GM12875 (cell line): ENCODE results near the gene NACC1.

ENCODE experiments used
- H3K4me3 ChIP-seq: one replicate; pipeline ENCODE4 v1.5.1; 2011; ENCODE audit warnings: low read depth, low read length, control low read depth
- TF ChIP-seq, protein P1 (sequence below): IDR thresholded peaks from 2 replicates; pipeline ENCODE4 v1.5.1; 2011; ENCODE audit warnings: low read depth, mild to moderate bottlenecking, control low read depth, inconsistent platforms, low read length, moderate library complexity, borderline replicate concordance; ENCODE audit not compliant: insufficient read depth

NACC1 gene

DNA sequence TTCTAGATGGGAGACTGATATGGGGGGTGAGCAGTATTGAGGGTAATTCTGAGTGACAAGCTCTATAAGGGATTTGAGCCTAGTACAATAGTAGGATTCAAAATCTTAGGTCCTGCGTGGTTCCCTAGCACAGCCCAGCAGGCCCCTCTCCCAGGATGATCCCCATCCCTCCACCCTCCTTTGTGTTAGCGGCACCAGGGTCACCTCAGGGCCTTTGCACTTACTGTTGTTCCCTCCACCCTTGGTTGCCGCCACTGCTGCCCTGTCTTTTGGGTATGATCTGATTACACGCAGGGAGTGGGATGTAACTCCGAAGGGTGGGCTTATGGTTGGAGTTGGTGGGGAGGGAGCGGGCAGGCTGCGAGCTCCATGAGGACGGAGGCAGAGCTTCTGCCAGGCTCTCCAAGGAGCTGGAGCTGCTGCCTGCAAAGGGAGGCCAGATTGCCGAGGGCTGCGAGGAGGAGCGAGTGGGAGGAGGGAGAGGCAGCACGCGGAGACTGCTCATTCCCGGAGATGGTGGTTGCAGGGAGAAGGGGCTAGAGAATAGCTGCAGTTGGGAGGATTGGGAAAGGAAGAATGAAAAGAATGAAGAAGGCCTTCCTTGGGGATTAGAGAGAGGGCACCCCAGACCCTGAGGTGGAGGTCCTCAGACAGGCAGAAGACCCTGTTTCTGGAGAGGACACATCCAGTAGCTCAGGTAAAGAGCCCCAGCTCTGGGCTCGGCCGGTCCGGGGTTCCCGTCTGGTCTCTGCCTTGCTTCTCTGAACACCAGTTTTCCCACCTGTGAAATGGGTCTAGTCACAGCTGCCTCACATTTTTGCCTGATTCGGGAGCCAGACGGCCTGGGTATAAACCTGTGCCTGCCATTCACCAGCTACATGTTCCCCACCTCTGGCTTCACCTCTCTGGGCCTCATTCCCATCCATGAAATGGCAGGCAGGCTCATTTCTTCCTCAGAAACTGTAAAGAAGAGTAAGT is 5.2 kb downstream of the NACC1 start:
- TF ChIP-seq, protein P1, sequence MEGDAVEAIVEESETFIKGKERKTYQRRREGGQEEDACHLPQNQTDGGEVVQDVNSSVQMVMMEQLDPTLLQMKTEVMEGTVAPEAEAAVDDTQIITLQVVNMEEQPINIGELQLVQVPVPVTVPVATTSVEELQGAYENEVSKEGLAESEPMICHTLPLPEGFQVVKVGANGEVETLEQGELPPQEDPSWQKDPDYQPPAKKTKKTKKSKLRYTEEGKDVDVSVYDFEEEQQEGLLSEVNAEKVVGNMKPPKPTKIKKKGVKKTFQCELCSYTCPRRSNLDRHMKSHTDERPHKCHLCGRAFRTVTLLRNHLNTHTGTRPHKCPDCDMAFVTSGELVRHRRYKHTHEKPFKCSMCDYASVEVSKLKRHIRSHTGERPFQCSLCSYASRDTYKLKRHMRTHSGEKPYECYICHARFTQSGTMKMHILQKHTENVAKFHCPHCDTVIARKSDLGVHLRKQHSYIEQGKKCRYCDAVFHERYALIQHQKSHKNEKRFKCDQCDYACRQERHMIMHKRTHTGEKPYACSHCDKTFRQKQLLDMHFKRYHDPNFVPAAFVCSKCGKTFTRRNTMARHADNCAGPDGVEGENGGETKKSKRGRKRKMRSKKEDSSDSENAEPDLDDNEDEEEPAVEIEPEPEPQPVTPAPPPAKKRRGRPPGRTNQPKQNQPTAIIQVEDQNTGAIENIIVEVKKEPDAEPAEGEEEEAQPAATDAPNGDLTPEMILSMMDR, result no peak
- H3K4me3 ChIP-seq, result no peak overlapping the region

DNA sequence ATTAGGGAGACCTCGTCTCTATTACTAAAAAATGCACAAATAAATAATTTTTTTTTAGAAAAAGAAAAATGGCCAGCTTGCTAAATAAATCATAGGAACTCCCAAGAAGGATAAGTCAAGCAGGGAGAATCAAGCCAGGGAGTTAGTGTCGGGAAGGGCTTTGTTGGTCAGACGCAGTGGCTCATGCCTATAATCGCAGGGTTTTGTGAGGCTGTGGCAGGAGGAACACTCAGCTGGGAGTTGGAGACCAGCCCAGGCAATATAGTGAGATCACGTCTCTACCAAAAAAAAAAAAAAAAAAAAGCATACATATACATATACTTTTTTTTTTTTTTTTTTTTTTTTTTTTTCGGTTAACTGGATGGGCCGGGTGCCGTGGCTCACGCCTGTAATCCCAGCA is 9.0 kb downstream of the NACC1 start:
- TF ChIP-seq, protein P1, result no peak
- H3K4me3 ChIP-seq, result no peak overlapping the region

DNA sequence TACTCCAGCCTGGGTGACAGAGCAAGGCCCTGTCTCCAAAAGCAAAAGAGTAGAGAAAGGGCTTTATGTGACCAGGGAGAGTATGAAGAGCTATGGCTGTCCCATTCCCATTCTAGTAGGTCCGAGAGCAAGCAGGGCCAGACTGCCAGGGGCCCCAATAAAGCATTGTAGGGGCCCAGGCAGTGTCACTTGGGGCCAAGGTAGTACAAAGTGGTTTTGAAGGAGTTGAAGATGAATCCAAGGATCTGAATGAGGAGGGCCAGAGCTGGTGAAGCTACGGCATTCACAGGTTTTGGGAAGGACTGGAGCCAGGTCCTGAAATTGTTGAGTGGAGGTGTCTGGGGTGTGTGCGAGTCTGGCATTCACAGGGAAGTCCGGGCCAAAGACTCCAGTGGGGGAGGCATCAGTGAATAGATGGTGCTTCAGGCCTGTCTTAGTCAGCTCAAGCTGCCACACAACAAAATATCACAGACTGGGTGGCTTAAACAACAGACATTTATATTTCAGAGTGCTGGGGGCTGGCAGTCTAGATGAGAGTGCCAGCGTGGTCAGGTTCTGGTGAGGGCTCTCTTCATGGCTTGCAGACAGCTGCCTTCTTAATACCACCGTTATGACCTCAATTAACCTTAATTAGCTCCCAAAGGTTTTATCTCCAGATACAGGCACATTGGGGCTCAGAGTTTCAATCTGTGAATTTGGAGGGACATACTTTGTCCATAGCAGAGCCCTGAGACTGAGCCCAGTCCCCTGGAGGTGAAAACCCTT is 9.9 kb downstream of the NACC1 start:
- TF ChIP-seq, protein P1, result no peak
- H3K4me3 ChIP-seq, result no peak overlapping the region

DNA sequence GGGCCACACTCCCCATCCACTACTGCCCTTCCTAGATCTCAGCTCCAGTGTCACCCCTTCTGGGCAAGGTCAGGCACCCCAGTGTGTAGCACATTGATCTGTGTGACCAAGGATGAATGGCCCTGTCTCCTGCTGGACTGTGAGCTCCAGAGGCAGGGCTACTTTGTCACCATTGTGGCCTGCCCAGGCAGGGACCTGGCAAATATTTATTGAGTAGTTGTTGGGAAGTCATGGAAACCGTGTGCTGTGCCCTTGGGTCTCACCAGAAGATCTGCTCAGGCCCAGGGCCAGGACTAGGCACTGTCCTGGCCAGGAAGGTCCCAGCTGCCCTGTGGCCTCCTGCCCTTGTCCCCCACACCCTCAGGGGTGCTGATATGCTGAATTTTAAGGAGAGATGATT is 10.5 kb downstream of the NACC1 start:
- TF ChIP-seq, protein P1, result no peak

DNA sequence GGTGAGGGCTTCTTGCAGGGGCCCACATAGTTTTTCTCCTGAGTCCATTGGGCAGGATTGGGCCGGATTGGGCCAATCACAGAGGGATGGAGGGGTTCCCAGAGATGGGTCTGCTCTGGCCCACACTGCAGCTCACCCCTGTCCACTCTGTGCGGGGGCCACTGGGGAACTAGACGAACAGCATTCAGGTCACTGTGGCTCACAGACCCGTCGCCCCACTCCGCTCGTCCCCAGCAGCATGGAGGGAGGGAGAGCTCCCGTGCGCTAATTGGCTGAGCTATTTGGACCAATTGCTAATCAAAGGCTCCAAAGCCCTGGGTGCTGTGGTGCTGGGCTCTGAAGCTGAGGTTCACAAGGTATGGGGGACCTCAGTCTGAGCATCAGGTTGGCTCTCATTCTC is 11.3 kb downstream of the NACC1 start:
- TF ChIP-seq, protein P1, result no peak
- no peak overlapping the region for H3K4me3 ChIP-seq

More for the DNA sequence above, 10.5 kb downstream of the NACC1 start:
- H3K4me3 ChIP-seq, result no peak overlapping the region

DNA sequence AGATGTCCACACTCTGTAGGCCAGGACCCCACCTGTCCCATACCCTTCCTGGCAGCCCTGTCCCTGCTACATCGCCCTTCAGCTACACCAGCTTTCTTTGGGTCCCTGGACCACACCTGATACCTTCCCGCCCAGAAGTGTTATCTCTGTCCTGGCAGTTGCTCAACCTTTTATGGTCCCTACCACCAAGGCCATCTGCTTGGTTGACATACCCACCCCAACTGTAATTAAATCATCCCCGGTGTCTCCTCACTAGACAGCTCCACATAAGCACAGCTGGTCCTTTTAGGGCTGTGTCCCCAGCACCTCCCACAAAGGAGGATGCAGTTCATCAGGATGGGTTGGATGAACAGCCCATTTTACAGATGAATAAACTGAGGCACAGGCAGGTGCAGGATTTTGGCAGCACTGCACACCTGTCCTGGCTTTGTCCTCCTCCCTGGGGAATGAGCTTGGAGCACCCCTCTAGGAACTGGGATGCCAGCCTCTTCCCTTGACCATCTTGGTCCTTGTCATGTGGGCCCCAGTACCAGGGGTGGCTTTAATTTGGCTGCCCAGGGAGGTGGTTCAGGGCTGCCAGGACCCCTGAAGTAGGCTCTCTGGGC is 12.9 kb downstream of the NACC1 start:
- TF ChIP-seq, protein P1, result no peak

More for the DNA sequence above, 12.9 kb downstream of the NACC1 start:
- no peak overlapping the region for H3K4me3 ChIP-seq
